GM12878 (cell line): ENCODE data around the gene WWTR1. TPM values are rescaled to one million over a fixed set of nuclear protein-coding genes. Genes with fewer than 3 reads are reported as not detected.

Source experiments
- ATAC-seq: fragments of 200-7000 bp; cut with Tn5 transposase; 3 replicates; pipeline ENCODE4 v1.9.1; 2020; ENCODE audit warnings: mild to moderate bottlenecking, moderate library complexity
- BruUV-seq: library from RNA; stranded (reverse); fragments of 400-500 nt; replicated peaks from 2 replicates; lab custom pipeline; 2021; lab: Mats Ljungman, UMichigan
- CTCF ChIA-PET: fragments of 300-600 bp; sonication (Branson Sonifier 250); formaldehyde crosslinking; extraction: SDS; loops from one replicate; lab custom pipeline; 2021; ENCODE audit warnings: inconsistent platforms; lab: Yijun Ruan, JAX
- POLR2A ChIA-PET: fragments of 350-600 bp; formaldehyde crosslinking; extraction: SDS; loops from one replicate; lab custom pipeline; 2021; ENCODE audit warnings: inconsistent platforms; lab: Charles Lee
- RAD21 ChIA-PET: fragments of 300-600 bp; sonication (Branson Sonifier 250); formaldehyde crosslinking; loops from one replicate; lab custom pipeline; 2023; ENCODE audit warnings: antibody characterized with exemption; ENCODE audit not compliant: unreplicated experiment; lab: Charles Lee
- SMC1A ChIA-PET: fragments of 300-600 bp; sonication (Branson Sonifier 250); formaldehyde crosslinking; loops from one replicate; lab custom pipeline; 2023; ENCODE audit not compliant: unreplicated experiment, uncharacterized antibody; lab: Charles Lee
- DNase-seq: peaks from one replicate; pipeline ENCODE4 v3.0.0-alpha.2; 2011; ENCODE audit warnings: low read depth, low spot score
- FAIRE-seq: peaks from 3 replicates; lab custom pipeline; 2011; peaks lifted over from hg19 to GRCh38; lab: Jason Lieb, UNC
- H2AFZ ChIP-seq: 2 replicates; pipeline ENCODE4 v1.6.0; 2011; ENCODE audit warnings: low read depth, low read length, control low read depth; ENCODE audit not compliant: control insufficient read depth
- H3K27ac ChIP-seq: 2 replicates; pipeline ENCODE4 v1.5.1; 2011; ENCODE audit warnings: control low read depth; ENCODE audit not compliant: control insufficient read depth, insufficient read depth
- H3K27me3 ChIP-seq, 2 experiments: replicated peaks in 1 of 2; 2 replicates each; pipeline versions ENCODE4 v1.6.0 to v1.6.1; 2011; ENCODE audit warnings: low read length in 1 of 2; ENCODE audit not compliant: control insufficient read depth in 2 of 2, insufficient read depth in 2 of 2
- H3K36me3 ChIP-seq, 2 experiments: 2 replicates each; pipeline ENCODE4 v1.5.1; 2011; ENCODE audit warnings: low read length in 1 of 2; ENCODE audit not compliant: control insufficient read depth in 2 of 2, insufficient read depth in 2 of 2
- H3K4me1 ChIP-seq: 2 replicates; pipeline ENCODE4 v1.6.1; 2011; ENCODE audit warnings: mild to moderate bottlenecking, low read length, moderate library complexity, mixed read lengths; ENCODE audit not compliant: control insufficient read depth, insufficient read depth
- H3K4me2 ChIP-seq: 2 replicates; pipeline ENCODE4 v1.6.0; 2011; ENCODE audit warnings: control low read depth; ENCODE audit not compliant: control insufficient read depth, insufficient read depth
- H3K4me3 ChIP-seq: fragments of 200-600 bp; sonication (generic); 2 replicates; pipeline ENCODE4 v1.5.1; 2016
- H3K79me2 ChIP-seq: 2 replicates; pipeline ENCODE4 v1.6.0; 2011; ENCODE audit warnings: low read length; ENCODE audit not compliant: control insufficient read depth, insufficient read depth
- H3K9ac ChIP-seq: 2 replicates; pipeline ENCODE4 v1.8.0; 2011; ENCODE audit warnings: low read length, control low read depth, mixed read lengths; ENCODE audit not compliant: control insufficient read depth, insufficient read depth
- H3K9me3 ChIP-seq: replicated peaks from 3 replicates; pipeline ENCODE4 v1.5.1; 2011; ENCODE audit warnings: mild to moderate bottlenecking, low read length; ENCODE audit not compliant: control insufficient read depth, insufficient read depth
- H4K20me1 ChIP-seq: 2 replicates; pipeline ENCODE4 v1.6.0; 2011; ENCODE audit not compliant: control insufficient read depth, insufficient read depth
- BCL11A ChIP-seq: IDR thresholded peaks from 2 replicates; pipeline ENCODE4 v1.6.1; 2011; ENCODE audit warnings: low read depth, low read length
- EED ChIP-seq: sonication (generic); IDR thresholded peaks from 2 replicates; pipeline ENCODE4 v1.6.1; 2016; ENCODE audit warnings: antibody characterized with exemption, low read depth
- IKZF1 ChIP-seq: fragments of 450-650 bp; conservative IDR thresholded peaks from 2 replicates; pipeline ENCODE4 v1.6.1; 2017; ENCODE audit warnings: antibody characterized with exemption, mild to moderate bottlenecking
- IKZF2 ChIP-seq, 2 experiments: fragments of 450-650 bp; IDR thresholded peaks; 2 replicates each; pipeline ENCODE4 v1.6.1; 2017; ENCODE audit warnings: mild to moderate bottlenecking in 2 of 2, moderate library complexity in 2 of 2
- IRF4 ChIP-seq: IDR thresholded peaks from 2 replicates; pipeline ENCODE4 v1.6.1; 2011; ENCODE audit warnings: low read depth, low read length
- MEF2A ChIP-seq: IDR thresholded peaks from 2 replicates; pipeline ENCODE4 v1.6.1; 2011; ENCODE audit warnings: low read depth, mild to moderate bottlenecking, low read length, moderate library complexity; ENCODE audit not compliant: insufficient read depth
- MEF2B ChIP-seq: fragments of 450-650 bp; IDR thresholded peaks from 2 replicates; pipeline ENCODE4 v1.6.1; 2018; ENCODE audit warnings: mild to moderate bottlenecking, moderate library complexity; ENCODE audit not compliant: partially characterized antibody, poor library complexity, severe bottlenecking
- NFYB ChIP-seq: IDR thresholded peaks from 2 replicates; pipeline ENCODE4 v1.6.1; 2011; ENCODE audit warnings: low read depth, mild to moderate bottlenecking, low read length, improper control_type of control experiment, moderate library complexity; ENCODE audit not compliant: insufficient read depth
- NR2F1 ChIP-seq: fragments of 450-650 bp; conservative IDR thresholded peaks from 2 replicates; pipeline ENCODE4 v1.6.1; 2017; ENCODE audit warnings: mild to moderate bottlenecking
- REST ChIP-seq: IDR thresholded peaks from 2 replicates; pipeline ENCODE4 v1.6.1; 2012; ENCODE audit warnings: mild to moderate bottlenecking, low read depth, low read length
- RUNX3 ChIP-seq: IDR thresholded peaks from 2 replicates; pipeline ENCODE4 v1.6.1; 2012; ENCODE audit warnings: low read length, inconsistent platforms
- SPI1 ChIP-seq: IDR thresholded peaks from 2 replicates; pipeline ENCODE4 v1.6.1; 2011; ENCODE audit warnings: low read depth, mild to moderate bottlenecking, low read length, moderate library complexity, borderline replicate concordance; ENCODE audit not compliant: insufficient read depth
- ZNF217 ChIP-seq: fragments of 450-650 bp; IDR thresholded peaks from 2 replicates; pipeline ENCODE4 v1.6.1; 2017; ENCODE audit warnings: antibody characterized with exemption, mild to moderate bottlenecking
- WGBS: methylation state at CpG from one replicate; pipeline ENCODE4 v1.1.6; 2016; ENCODE audit warnings: low lambda C conversion rate; ENCODE audit not compliant: insufficient replicate concordance, insufficient coverage; ENCODE audit errors: missing lambda C conversion rate; 5-methylcytosine and 5-hydroxymethylcytosine counted together
- in situ Hi-C: fragments of 300-500 bp; cut with MboI; formaldehyde crosslinking; loops from 9 replicates; pipeline ENCODE4 v1.14.3; 2018; ENCODE audit warnings: mixed read lengths
- intact Hi-C: fragments of 100-400 bp; cut with micrococcal nuclease; formaldehyde crosslinking; loops from one replicate; pipeline ENCODE4 v1.14.2; 2022; ENCODE audit not compliant: unreplicated experiment
- polyA plus RNA-seq, 11 experiments: library from polyadenylated mRNA; depleted of rRNA in 4 of 11; unstranded in 6 of 11; stranded (reverse) in 5 of 11; fragments of >200 nt; fragmentation: Nextera tagmentation in 4 of 11; fragmentation: Illumina TruSeq in 1 of 11; extraction: Ambion mirVana in 4 of 11; extraction: Trizol in 1 of 11; gene quantifications; 1 replicate in 1 of 11; 2 replicates in 10 of 11; pipeline versions ENCODE4 v1.2.1 to v1.2.3, GENCODE V29; 2011 to 2016; ENCODE audit warnings: inconsistent platforms in 2 of 11, missing spikeins in 2 of 11, low read depth in 1 of 11
- total RNA-seq, 4 experiments: library from RNA; depleted of rRNA in 3 of 4; stranded (reverse); fragments of >200 nt in 3 of 4; fragmentation: Illumina TruSeq in 1 of 4; extraction: Trizol in 1 of 4; gene quantifications; 2 replicates each; pipeline versions ENCODE4 v1.2.1 to v1.2.3, GENCODE V29; 2013 to 2021
- TF ChIP-seq, protein P1 (sequence below): fragments of 450-650 bp; IDR thresholded peaks from 2 replicates; pipeline ENCODE4 v1.6.1; 2017; ENCODE audit warnings: mild to moderate bottlenecking, low read depth, inconsistent platforms; ENCODE audit not compliant: poor library complexity, severe bottlenecking

The WWTR1 gene
- total and polyA plus RNA-seq, 10 of the 15 experiments (the other 5 are each of a cell fraction or from before 2014, with no cell fraction given) = 2.5 to 18.5 (median 5.8) TPM

DNA sequence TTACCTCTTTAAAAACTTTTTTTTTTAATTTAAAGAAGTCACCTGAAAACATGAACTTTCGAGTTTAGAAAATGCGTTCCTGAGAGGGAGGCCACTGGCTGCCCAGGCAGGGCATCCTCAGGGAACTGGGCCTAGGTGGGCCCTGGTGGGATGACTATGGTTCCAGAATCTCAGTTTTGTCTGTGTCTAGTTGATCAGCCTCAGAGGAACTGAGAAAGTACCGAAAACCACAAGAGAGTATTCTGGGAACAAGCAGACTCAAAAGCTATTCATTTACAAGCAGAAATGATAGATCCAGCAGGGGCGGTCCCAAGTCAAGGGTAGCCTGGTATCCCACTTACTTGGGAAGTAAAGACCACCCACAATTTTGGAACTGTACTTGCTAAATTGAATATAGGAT is 10.5 kb downstream of the WWTR1 start:
- no peak for FAIRE-seq
- DNase-seq = no peak
- Histone ChIP-seq H3K27me3 (no peaks in the 10 kb centered on the region), H3K9ac (no peak overlapping the region), H3K4me3 (no peak overlapping the region; the same call in 1 of the 2 replicates), H3K4me2 (peak overlapping the region; percentile 40), H2AFZ (no peak overlapping the region), H3K79me2 (peaks cover 11% of the 10 kb centered on the region), H3K4me1 (peaks cover 17% of the 10 kb centered on the region)
- 11% methylated on average over 4 of the region's 4 CpGs for WGBS
- CTCF ChIA-PET = interaction anchor here (0.9 to 2.2 kb wide), 8 partner anchors 9 to 79 kb away, joined by 3 to 7 read pairs (median 6); no protein-coding TSS in a partner anchor
- POLR2A ChIA-PET = interaction anchor here (0.7 to 2.9 kb wide), 3 partner anchors 11 to 67 kb away, joined by 4 to 16 read pairs (median 12); partner anchors contain the start of gene WWTR1
- ATAC-seq = peak; percentile 90
- SMC1A ChIA-PET = interaction anchor here (0.7 to 4.2 kb wide), 13 partner anchors 8 to 79 kb away, joined by 3 to 33 read pairs (median 4); partner anchors contain the start of gene WWTR1
- RAD21 ChIA-PET = interaction anchor here (0.8 to 3.6 kb wide), 7 partner anchors 11 to 80 kb away, joined by 3 to 21 read pairs (median 5); partner anchors contain the start of gene WWTR1
- peak; percentile 71; the same call in 1 of the 2 replicates for TF ChIP-seq MEF2A
- no peak for TF ChIP-seq NFYB
- no peak for TF ChIP-seq NR2F1
- peak; percentile 62 for TF ChIP-seq IKZF1
- peak; percentile 27 for TF ChIP-seq MEF2B
- TF ChIP-seq REST = no peak
- TF ChIP-seq RUNX3 = peak; percentile 87
- peak; percentile 71 to 74 for TF ChIP-seq IKZF2 (IDR thresholded peaks at IDR 0.05)
- TF ChIP-seq BCL11A = peak; percentile 49; the same call in 1 of the 2 replicates
- TF ChIP-seq ZNF217 = no peak
- TF ChIP-seq IRF4 = 0 out of 2 replicates have a peak, but pooled peaks have one; percentile 53
- TF ChIP-seq EED = 0 out of 2 replicates have a peak, but pooled peaks have one; percentile 34
- TF ChIP-seq, protein P1, sequence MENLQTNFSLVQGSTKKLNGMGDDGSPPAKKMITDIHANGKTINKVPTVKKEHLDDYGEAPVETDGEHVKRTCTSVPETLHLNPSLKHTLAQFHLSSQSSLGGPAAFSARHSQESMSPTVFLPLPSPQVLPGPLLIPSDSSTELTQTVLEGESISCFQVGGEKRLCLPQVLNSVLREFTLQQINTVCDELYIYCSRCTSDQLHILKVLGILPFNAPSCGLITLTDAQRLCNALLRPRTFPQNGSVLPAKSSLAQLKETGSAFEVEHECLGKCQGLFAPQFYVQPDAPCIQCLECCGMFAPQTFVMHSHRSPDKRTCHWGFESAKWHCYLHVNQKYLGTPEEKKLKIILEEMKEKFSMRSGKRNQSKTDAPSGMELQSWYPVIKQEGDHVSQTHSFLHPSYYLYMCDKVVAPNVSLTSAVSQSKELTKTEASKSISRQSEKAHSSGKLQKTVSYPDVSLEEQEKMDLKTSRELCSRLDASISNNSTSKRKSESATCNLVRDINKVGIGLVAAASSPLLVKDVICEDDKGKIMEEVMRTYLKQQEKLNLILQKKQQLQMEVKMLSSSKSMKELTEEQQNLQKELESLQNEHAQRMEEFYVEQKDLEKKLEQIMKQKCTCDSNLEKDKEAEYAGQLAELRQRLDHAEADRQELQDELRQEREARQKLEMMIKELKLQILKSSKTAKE = peak; percentile 22
- TF ChIP-seq SPI1 = peak; percentile 93
- TF ChIP-seq, all 136 proteins: peak for 10
- no peaks in the 10 kb centered on the region for H4K20me1 ChIP-seq
- no peaks in the 10 kb centered on the region for H3K9me3 ChIP-seq
- no TSS peak for BruUV-seq
- intact Hi-C loops (no loop called here), in situ Hi-C loops (no loop called here)
- H3K36me3 ChIP-seq = no peaks in the 10 kb centered on the region
- no peak overlapping the region for H3K27ac ChIP-seq
